ENCODE results near the gene GRAP2.

The GRAP2 gene

GRCh38 chr22:39997421-39997820 lies 96.5 kb downstream of the GRAP2 start:
- DNase-seq: no peak

- no peak for DNase-seq
Measured at GRCh38 chr22:39997939-39998726, 97.2 kb downstream of the GRAP2 start.

DNA sequence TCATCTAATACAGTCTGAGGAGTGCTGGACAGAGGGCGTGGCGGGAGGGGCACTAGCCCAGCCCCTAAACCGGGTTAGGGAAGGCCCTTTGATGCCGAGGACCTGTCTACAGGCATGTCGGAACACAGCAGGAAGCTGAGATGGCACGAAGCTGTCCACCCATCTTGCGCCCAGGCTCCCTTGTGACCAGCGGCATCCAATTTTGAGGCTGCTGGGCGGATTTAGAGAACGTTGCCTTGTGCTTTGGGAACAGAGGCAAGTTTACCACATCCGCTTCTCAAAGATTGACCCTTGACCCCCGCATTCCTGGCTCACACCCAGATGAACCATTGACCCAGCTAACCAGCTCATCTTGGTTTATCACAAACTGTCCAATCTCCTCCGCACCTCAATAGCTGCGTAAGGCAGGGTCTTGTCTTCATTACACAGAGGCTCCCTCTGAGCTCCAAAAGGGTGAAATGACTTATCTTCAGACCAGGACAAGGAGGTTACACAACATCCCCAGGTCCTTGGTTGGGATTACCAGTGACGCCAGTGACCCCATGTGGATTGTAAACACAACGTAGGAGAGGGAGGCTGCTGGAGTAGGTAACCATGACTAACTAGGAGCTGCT lies 98.4 kb downstream of the GRAP2 start:
- no peak for DNase-seq

DNA sequence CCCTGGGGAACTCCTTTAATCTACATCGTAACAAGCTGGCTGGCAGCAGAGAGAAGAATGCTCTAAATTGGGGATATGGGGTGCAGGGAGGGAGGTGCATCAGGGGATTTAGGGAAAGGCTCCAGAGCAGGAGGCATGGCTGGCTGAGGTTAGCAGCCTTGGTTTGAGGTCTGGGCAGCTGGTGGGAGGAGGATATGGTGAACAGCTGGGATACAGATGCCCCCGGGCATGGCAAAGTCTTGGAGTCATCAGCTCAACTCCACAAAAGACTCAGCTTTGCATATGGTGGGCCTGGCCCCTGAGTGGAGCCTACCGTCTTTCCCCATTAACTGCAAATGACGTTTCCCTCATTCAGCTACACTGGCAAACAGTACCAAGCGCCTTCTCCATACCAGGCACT lies 99.3 kb downstream of the GRAP2 start:
- DNase-seq: no peak

DNA sequence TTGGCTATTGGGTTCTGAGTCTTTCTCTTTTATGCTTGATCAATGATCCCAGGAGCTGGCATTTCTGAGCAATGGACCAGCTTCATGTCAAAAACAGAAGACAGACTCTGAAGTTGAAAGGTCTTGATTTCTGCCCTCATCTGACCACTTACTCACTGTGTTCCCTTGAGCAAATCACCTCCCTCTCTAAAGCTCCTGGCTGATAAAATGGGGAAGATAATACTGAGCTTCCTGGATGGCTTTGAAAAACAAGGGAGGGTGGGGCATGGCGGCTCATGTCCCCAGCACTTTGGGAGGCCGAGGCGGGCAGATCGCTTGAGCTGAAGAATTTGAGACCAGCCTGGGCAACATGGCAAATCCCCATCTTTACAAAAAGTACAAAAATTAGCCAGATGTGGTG lies 100.2 kb downstream of the GRAP2 start:
- DNase-seq: no peak

- DNase-seq: no peak
Measured at GRCh38 chr22:40001800-40002577, 101.1 kb downstream of the GRAP2 start.

DNA sequence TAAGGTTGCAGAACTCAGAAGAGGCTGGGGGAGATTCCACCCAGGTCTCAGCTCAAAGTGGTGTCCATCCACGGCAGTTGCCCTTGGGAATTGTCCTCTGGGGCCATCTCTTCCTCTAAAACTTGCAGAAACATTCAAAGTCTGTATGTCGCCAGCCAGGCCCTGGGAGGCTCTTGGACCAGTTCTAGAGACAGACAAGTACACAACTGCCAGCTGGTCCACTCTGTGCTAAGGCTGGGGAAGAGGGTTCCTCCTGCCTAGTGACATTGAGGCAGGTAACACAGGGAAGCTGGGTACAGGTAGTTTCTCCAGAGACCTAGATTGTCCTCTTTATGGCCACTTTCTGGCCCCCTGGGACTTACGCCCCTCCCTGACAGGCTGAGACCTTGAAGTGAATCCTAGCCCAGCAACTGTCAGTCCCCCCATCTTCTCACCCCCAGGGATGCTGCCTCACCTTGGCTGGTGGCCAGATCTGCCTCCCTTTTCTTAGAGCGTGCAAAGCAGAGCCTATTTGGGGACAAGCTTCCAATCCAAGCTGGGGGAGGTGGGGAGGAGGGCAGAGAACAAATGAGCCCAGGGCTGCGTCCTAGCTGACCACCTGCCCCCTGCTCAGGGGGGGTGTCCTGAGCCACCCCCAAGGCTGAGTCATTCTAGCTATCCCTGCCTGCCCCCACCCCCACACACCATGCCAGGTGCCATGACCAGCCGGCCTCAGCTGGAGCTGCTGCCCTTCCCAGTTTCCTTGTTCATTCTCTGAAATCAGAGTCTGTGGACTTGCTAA lies 102.2 kb downstream of the GRAP2 start:
- DNase-seq: no peak

- DNase-seq: no peak
Measured at GRCh38 chr22:40004836-40005235, 104.0 kb downstream of the GRAP2 start.

DNA sequence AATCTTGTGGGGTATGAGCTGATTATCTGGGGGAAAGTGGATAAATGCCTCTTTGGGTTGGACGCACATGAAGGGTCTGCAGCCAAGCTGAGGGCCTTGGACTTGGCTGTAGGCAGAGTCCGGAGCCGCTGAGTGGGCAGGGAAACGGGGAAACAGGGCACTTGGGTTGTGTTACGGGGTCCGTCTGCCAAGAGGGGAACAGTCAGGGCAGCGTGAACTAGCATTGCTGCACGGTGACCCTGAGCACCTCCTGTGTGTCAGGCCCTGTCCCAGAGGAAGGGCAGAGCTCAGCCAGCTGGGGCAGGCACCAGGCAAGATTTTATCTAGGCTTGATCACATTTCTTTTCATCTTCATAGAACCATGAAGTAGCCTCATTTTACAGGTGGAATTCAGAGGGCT lies 105.8 kb downstream of the GRAP2 start:
- no peak for DNase-seq

- DNase-seq: no peak
Measured at GRCh38 chr22:40007853-40008710, 107.2 kb downstream of the GRAP2 start.

- no peak for DNase-seq
Measured at GRCh38 chr22:40008726-40009291, 107.9 kb downstream of the GRAP2 start.

DNA sequence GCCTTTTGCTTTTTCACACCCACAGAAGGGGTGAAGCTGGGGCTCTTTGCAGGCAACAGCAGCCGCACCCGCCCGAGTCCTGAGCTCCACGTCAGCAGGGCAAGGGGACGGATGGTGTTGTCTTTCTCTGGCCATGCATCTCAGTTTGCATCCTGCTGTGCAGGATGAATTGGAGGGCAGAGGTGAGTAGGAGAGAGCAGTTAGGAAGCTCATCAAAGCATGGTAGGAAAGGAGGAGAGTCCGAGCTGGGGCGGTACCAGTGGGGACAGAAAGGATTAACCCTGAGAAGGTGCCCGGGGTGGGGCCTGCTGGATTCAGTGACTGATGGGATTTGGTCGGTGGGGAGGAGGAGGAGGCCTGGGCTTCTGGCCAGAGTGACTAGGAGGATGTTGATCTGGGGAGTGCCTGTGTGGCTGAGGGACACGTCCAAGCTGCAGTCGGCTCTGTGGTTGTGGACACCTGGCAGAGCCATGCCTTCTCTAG lies 108.4 kb downstream of the GRAP2 start:
- no peak for DNase-seq

- no peak for DNase-seq
Measured at GRCh38 chr22:40009951-40010671, 109.2 kb downstream of the GRAP2 start.

DNA sequence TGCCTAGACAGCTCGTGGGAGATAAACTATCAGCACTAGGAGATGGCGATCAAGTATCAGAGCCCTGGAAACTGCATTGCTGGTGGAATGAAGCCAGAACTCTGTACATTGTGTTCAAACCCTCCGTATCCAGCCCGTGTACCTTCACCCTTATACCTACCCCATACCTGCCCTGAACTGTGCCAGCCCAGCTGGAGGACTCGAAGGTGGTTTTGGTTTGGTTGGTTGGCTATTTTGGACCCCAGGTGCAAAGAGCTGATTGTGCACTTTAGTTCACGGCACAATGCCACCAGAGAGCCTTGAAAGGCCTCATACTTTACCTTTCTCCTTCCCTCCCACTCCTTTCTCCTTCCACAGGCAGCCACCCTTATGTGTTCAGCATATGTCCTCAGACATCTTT lies 109.9 kb downstream of the GRAP2 start:
- no peak for DNase-seq

GRCh38 chr22:40014667-40015248 lies 113.9 kb downstream of the GRAP2 start:
- peak; percentile 8 for DNase-seq

GRCh38 chr22:40015358-40015976 lies 114.6 kb downstream of the GRAP2 start:
- DNase-seq: no peak

GRCh38 chr22:40018051-40018450 lies 117.2 kb downstream of the GRAP2 start:
- no peak for DNase-seq

DNA sequence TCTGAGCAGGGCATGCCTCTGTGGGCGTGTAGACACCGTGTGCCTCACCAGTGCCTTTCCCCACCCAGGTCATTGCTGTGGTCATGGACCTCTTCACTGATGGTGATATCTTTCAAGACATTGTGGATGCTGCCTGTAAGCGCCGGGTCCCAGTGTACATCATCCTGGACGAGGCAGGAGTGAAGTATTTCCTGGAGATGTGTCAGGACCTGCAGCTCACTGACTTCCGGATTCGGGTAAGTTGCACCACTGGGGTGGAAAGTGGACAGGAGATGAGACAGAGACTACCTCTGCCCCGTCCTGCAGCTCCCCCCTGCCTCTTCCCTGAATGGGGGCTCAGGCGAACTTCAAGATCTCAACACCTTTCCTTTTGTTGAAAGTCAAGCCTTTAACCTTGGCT lies 118.2 kb downstream of the GRAP2 start:
- peak; percentile 6 for DNase-seq

DNA sequence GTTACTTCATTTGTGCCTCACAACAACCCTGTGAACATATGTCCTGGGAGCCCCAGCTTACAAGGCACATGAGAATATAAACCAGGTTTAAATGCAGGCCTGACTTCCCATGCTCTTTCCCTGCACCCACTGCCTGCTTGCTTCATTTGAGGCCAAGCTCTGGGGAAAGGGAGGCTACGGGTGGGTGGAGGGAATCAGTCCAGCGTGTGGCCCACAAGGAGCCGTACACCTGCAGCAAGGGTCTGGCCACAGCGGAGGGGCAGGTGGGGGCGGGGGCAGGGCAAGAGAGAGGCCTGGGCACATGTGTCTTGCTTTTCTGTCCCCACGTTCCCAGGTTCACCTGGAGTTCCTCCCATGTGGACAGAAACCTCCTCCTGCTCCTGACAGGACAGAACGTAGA lies 120.1 kb downstream of the GRAP2 start:
- DNase-seq: peak; percentile 1

Measured in left hindlimb (tissue), 1 donor.